Upper lobe of left lung (tissue), 4 donors: Measurements from ENCODE around the gene ANKRD10.

Experiments used
- CTCF ChIP-seq, 6 experiments: fragments of 450-650 bp in 4 of 6; fragments of 200-600 bp in 2 of 6; sonication (generic) in 2 of 6; IDR thresholded peaks; one replicate each; pipeline ENCODE4 v1.5.1; 2016 to 2019; ENCODE audit warnings: antibody characterized with exemption in 6 of 6
- POLR2A ChIP-seq, 4 donors: fragments of 450-650 bp; IDR thresholded peaks; one replicate each; pipeline ENCODE4 v1.5.1; 2016 to 2017; ENCODE audit warnings: antibody characterized with exemption in 4 of 4, mild to moderate bottlenecking in 2 of 4
- POLR2AphosphoS5 ChIP-seq, 2 donors: sonication (generic); formaldehyde crosslinking; IDR thresholded peaks; one replicate each; pipeline ENCODE4 v1.5.1; 2017; ENCODE audit warnings: antibody characterized with exemption in 2 of 2

GRCh38 chr13:110950356-110950755 lies 35.5 kb upstream of the ANKRD10 start:
- TF ChIP-seq POLR2A (IDR thresholded peaks at IDR 0.05) (no peak), CTCF (IDR thresholded peaks at IDR 0.05) (no peak), POLR2AphosphoS5 (IDR thresholded peaks at IDR 0.05) (no peak)
